GM19328 (cell line): ENCODE results near the gene GNL3L.
"Not testable (repeated sequence)": the region's sequence is repeated elsewhere in the genome, so short reads cannot be mapped to it uniquely, and the experiment has no call there.

Experiments used
- ATAC-seq: cut with Tn5 transposase; IDR thresholded peaks from one replicate; pipeline ENCODE4 v1.9.1; 2021; ENCODE audit warnings: mild to moderate bottlenecking, moderate library complexity; ENCODE audit not compliant: unreplicated experiment

Gene GNL3L, protein sequence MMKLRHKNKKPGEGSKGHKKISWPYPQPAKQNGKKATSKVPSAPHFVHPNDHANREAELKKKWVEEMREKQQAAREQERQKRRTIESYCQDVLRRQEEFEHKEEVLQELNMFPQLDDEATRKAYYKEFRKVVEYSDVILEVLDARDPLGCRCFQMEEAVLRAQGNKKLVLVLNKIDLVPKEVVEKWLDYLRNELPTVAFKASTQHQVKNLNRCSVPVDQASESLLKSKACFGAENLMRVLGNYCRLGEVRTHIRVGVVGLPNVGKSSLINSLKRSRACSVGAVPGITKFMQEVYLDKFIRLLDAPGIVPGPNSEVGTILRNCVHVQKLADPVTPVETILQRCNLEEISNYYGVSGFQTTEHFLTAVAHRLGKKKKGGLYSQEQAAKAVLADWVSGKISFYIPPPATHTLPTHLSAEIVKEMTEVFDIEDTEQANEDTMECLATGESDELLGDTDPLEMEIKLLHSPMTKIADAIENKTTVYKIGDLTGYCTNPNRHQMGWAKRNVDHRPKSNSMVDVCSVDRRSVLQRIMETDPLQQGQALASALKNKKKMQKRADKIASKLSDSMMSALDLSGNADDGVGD

DNA sequence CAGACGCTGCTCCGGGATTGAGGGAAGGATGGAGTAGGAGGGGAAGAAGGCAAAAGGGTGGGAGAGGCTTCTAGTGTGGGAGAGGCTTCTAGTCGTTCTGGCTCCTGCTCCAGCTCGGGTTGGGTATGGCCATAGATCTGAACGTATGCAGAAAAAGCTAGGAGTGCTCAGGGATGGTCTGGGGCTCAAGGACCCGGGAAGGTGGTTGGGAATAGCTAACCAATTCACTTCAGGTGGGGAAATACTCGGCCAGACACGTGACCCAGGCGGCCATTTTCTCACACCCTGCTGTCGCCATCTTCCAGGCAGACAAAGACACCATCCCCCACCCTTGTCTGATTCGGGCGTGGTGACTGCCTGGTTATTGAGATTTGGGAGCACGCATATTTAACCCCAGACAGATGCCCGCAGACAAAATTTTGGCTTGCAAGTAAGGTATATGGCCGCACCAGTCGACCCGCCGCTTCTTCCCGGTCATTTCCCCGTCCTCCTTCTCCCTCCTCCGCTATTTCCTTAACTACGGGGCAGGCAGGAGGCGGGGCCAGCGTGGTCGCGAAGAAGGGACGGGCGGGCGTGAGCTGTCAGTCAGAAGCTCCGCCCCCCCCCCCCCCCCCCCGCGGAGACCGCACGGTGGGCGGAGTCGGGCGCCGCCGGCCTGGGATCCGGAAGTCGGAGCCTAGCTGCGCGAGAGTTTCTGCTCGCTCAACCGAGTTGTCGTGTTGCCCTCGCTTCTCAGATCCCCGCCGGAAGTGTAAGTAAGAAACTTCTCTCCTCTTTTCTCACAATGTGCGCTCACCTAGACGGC, at the start of gene GNL3L:
TSS of gene GNL3L (plus strand) at position 668 of the 805 bp plus-strand sequence. CDS start 2,348 bp downstream, outside the sequence.
- ATAC-seq, result peak; percentile 67

DNA sequence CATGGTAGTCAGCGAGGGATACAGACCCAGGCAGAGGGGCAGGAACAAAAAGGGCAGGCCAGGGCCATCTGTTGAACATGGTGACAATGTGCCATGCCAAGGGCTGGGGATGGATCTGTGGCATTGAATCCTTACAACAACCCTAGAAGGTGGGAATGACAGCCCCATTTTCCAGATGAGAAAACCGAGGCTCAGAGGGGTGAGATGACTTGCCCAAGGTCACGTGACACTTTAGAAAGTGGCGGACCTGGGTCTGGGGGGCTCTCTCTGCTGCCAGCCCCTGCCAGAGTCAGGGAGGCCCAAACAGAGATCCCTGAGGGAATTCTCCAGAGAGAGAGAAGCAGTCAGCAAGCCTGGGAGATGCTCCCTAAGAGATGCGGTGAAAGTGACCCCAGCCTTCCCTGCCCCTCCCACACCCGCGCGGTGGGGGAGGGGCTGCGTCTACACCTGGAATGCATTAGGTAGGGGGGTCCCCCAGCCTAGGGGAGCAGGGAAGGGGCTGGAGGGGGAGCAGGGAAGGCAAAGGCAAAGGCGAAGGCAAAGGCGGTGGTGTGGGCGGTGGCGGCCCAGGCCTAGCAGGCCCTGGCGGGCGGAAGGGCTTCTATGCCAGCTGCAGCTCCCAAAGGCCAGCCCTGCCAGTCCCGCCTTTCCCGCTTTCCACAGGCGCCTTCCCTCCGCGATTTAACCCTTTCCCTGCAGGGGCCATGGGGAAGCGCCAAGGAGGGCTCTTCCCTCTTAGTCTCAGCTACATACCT, 47.0 kb upstream of the GNL3L start:
- no peak for ATAC-seq

DNA sequence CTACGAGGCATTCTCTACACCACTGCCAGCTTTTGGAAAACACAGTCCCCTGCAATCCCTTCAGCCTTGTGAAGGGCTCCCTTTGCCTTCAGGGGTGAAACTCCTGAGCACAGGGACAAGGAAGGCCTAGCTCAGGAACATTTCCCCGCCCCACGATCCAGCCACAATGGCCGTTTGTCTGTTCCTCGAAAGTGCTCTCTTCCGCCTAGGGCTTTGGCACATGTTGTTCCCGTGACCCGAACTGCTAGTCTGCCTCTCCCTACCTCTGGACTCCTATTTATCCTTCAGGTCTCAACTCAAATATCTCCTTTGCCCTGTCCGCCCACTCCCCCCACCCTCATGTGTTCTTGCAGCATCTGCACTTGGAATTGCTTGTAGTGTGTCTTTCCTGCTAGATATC, 46.1 kb upstream of the GNL3L start:
- no peak for ATAC-seq

- ATAC-seq, result no peak
Observed at GRCh38 chrX:54484666-54485065, 45.4 kb upstream of the GNL3L start.

- not testable (repeated sequence) for ATAC-seq
Observed at GRCh38 chrX:54489819-54490218, 40.2 kb upstream of the GNL3L start.

- ATAC-seq, result no peak
Observed at GRCh38 chrX:54492340-54492739, 37.7 kb upstream of the GNL3L start.

- no peak for ATAC-seq
Observed at GRCh38 chrX:54494166-54494988, 35.6 kb upstream of the GNL3L start.

DNA sequence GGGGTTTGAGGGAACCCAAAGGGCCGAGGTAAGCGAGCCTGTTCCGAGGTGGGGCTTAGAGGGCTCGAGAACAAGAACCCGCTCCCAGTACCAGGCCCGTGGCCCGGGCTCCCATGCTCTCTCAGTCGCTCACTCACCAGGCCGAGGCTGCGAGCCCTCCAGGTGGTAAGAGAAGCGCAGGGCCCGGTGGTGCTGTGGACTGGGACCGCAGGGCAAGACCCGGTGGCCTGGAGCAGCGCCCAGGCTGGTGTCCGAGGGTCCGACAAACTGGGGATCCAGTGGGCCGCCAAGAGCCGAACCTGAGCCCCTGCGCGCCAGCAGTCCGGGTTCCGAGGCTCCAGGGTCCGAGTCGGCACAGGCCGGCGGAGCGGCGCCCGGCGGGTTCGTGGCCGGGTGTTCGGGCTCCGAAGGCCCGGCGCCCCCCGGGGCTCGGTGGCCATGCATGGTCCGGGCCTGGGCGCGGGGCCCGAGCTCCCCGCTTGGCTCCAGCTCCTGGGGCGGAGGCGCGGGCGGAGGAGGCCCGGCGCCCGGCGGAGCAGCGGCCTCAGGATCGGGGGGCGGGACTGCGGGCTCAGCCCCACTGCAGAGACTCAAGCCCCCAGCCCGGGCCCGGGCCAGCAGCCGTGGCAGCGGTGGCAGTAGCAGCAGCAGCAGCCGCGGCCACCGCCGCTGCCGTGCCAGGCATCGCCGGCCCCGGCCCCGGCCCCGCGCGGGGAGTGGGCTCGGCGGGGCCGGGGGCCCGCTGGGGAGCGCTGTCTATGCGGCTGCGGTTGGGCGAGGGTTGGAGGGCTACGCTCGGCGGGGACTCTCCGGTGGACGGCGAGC, 34.8 kb upstream of the GNL3L start:
- ATAC-seq, result no peak

- ATAC-seq, result no peak
Observed at GRCh38 chrX:54495814-54496516, 34.1 kb upstream of the GNL3L start, which contains the start of gene FGD1. Gene FGD1 (minus strand): TSS chrX:54496234. CDS start chrX:54495432, 802 bp downstream.

DNA sequence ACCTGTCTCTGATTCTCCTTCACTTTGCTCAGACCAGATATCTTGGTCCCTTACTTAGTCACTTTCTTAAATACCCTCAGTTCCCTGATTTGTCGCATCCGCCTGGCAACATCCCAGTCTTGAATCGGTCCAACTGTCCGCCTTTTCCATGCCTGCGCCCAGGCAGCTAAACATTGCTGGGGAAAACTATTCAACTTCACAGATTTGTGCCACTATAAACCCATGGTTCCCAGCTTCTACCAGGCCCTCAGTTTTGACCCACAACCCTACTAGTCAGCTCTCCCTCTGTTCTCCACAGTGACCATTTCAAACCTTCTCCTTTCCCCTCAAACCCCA, 33.5 kb upstream of the GNL3L start:
- no peak for ATAC-seq

GRCh38 chrX:54496936-54497335, 33.1 kb upstream of the GNL3L start:
- no peak for ATAC-seq

- ATAC-seq, result no peak
Observed at GRCh38 chrX:54509400-54509799, 20.6 kb upstream of the GNL3L start.

DNA sequence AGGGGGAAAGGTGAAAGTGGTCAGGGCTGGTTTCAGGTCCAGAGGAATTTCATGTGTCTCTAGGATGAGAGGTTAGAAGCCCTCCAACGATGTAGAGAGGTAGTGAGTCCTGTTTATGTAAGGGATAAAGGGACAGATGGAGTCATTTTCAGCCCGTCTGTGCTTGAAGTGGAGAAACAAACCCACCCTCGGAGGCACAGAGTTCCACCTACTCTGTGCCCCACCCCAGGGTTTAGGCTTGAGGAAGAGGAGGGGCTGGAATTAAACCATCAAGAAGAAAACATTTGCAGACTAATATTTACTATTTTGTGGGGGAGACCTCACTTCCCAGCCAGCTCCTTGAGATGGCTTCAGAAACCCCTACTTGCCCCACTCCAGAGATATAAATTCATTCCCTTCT, 868 bp upstream of the GNL3L start:
- ATAC-seq, result no peak

- ATAC-seq, result peak; percentile 19
Observed at GRCh38 chrX:54530357-54530900, 410 bp downstream of the GNL3L start.

DNA sequence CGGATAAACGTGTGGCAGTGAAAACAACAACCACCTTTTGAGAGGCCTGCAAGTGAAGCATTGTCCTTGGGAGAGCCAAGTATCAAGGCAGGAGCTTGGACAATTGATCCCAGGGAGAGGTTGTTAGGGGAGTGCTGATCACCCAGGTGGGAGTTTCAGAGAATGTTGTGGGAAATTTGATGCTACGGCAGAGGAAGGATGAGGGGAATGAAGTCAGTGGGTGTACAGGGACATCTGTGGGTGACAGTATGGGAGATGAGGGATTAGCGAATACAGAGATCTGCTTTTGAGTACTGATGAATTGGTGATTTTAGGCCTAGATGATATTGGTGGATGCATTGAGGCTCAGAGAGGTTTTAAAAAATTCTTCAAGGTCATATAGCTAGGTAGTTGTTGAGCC, 4.3 kb downstream of the GNL3L start:
- ATAC-seq, result no peak

DNA sequence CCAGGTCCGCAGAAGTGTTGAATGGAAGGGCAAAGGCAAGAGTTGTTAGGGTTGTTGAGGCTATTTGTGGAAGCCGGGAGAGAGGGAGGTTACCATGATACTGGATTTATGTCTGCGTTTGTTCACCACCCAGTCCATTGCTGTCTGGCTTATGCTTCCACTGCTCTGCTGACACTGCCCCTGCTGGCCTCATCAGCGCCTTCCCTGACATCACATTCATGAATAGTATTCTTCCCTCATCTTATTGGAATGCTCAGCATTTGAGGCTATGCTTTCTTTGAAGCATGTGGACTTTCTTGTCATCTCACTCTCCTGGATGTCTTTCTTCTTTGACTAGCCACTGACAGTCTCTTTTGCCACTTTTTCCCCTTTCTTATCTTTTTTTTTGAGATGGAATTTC, 10.3 kb downstream of the GNL3L start:
- ATAC-seq, result no peak

DNA sequence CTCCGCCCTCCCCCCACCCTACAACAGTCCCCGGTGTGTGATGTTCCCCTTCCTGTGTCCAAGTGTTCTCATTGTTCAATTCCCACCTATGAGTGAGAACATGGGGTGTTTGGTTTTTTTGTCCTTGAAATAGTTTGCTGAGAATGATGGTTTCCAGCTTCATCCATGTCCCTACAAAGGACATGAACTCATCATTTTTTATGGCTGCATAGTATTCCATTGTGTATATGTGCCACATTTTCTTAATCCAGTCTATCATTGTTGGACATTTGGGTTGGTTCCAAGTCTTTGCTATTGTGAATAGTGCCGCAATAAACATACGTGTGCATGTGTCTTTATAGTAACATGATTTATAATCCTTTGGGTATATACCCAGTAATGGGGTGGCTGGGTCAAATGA, 12.2 kb downstream of the GNL3L start:
- ATAC-seq, result not testable (repeated sequence)

GRCh38 chrX:54550821-54551220, 20.8 kb downstream of the GNL3L start:
- ATAC-seq, result no peak
